GM12891 (cell line): ENCODE results near the gene PLPPR1.

Source experiments
- PAX5 ChIP-seq: IDR thresholded peaks from 2 replicates; pipeline ENCODE4 v1.6.1; 2011; ENCODE audit warnings: low read length, moderate library complexity, mild to moderate bottlenecking; ENCODE audit not compliant: insufficient read depth, severe bottlenecking
- POLR2A ChIP-seq: IDR thresholded peaks from 2 replicates; pipeline ENCODE4 v1.6.1; 2011; ENCODE audit warnings: low read depth, low read length, control low read depth
- POLR2AphosphoS5 ChIP-seq: IDR thresholded peaks from 2 replicates; pipeline ENCODE4 v1.6.1; 2011; ENCODE audit warnings: low read depth, low read length, control low read depth

DNA sequence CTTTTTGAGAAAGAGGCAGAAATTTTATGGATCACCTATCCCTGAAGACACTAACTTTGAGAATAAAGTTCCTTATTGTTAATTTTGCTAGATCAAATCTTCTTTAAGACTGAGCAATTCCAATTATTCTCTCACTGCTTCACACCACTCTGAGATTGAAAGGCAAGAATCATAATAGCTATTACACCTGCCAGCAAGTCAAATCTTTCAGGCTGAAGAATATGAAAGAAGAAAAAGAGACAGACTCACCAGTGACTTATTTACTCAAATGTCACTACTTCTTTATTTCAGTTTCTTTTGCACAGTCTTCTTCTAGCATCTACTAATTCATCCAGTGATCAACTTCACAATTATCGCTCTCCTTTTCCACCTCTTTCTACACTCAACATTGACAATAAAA is 35.9 kb upstream of the PLPPR1 start:
- TF ChIP-seq POLR2AphosphoS5 (no peak), POLR2A (no peak), PAX5 (no peak)
